K562 (cell line): ENCODE measurements around the gene HMGA1. TPM values are rescaled to one million over a fixed set of nuclear protein-coding genes. Genes with fewer than 3 reads are reported as not detected.

ENCODE experiments used
- ETV6 ChIP-seq, 3 experiments: fragments of 150-350 bp in 1 of 3; sonication (generic) in 1 of 3; formaldehyde crosslinking in 1 of 3; IDR thresholded peaks; 2 replicates each; pipeline versions ENCODE4 v1.6.1 to v1.8.0; 2014 to 2022; ENCODE audit warnings: borderline replicate concordance in 2 of 3, low read depth in 2 of 3, antibody characterized with exemption in 1 of 3, low read length in 1 of 3, mild to moderate bottlenecking in 1 of 3, missing genetic modification reagents in 1 of 3
- MAFK ChIP-seq: IDR thresholded peaks from 2 replicates; pipeline ENCODE4 v1.6.1; 2011; ENCODE audit warnings: low read length, improper control_type of control experiment
- RBBP5 ChIP-seq: fragments of 200-600 bp; sonication (generic); IDR thresholded peaks from 2 replicates; pipeline ENCODE4 v1.6.1; 2012; ENCODE audit warnings: borderline replicate concordance, mild to moderate bottlenecking, low read length, control low read depth, inconsistent platforms; ENCODE audit not compliant: insufficient read depth, poor library complexity, severe bottlenecking
- SMAD1 ChIP-seq: fragments of 150-350 bp; IDR thresholded peaks from 2 replicates; pipeline ENCODE4 v1.6.1; 2014; ENCODE audit warnings: low read length, low read depth; ENCODE audit not compliant: partially characterized antibody
- SMARCE1 ChIP-seq: fragments of 450-650 bp; IDR thresholded peaks from 2 replicates; pipeline ENCODE4 v1.7.1; 2016; ENCODE audit warnings: mild to moderate bottlenecking
- SPI1 ChIP-seq: IDR thresholded peaks from 2 replicates; pipeline ENCODE4 v1.6.1; 2011; ENCODE audit warnings: low read depth, low read length, control low read depth, borderline replicate concordance
- SRF ChIP-seq, 2 experiments: fragments of 250-450, 450-650 bp in 1 of 2; sonication (Bioruptor Pico) in 1 of 2; sonication (generic) in 1 of 2; formaldehyde crosslinking; IDR thresholded peaks; 2 replicates each; pipeline versions ENCODE4 v1.5.0 to v1.5.1; 2020 to 2022; ENCODE audit warnings: mild to moderate bottlenecking in 1 of 2, missing genetic modification reagents in 1 of 2
- ZBTB8A ChIP-seq: fragments of 450-650 bp; IDR thresholded peaks from 2 replicates; pipeline ENCODE4 v1.6.1; 2018; ENCODE audit warnings: mild to moderate bottlenecking, moderate library complexity; ENCODE audit not compliant: partially characterized antibody
- ZNF830 ChIP-seq: fragments of 250-450 bp; sonication (Bioruptor Pico); IDR thresholded peaks from 2 replicates; pipeline ENCODE4 v1.5.0; 2021; ENCODE audit warnings: mild to moderate bottlenecking
- polyA plus RNA-seq, 8 experiments: library from polyadenylated mRNA; depleted of rRNA in 4 of 8; stranded (reverse) in 5 of 8; unstranded in 3 of 8; fragments of >200 nt; fragmentation: Nextera tagmentation in 2 of 8; fragmentation: Illumina TruSeq in 1 of 8; extraction: Ambion mirVana in 2 of 8; extraction: Trizol in 1 of 8; gene quantifications; 2 replicates each; pipeline versions ENCODE4 v1.2.1 to v1.2.3, GENCODE V29; 2011 to 2014; ENCODE audit warnings: inconsistent platforms in 1 of 8, missing spikeins in 1 of 8
- total RNA-seq, 7 experiments: library from RNA; depleted of rRNA in 6 of 7; stranded (reverse); fragments of >200 nt in 6 of 7; fragmentation: Illumina TruSeq in 2 of 7; extraction: Trizol in 2 of 7; gene quantifications; 2 replicates each; pipeline versions ENCODE4 v1.2.1 to v1.2.3, GENCODE V29; 2011 to 2021; ENCODE audit warnings: low replicate concordance in 1 of 7
- TF ChIP-seq, protein P1 (sequence below): fragments of 450-650 bp; IDR thresholded peaks from 2 replicates; pipeline ENCODE4 v1.6.1; 2016; ENCODE audit warnings: missing biosample characterization, missing genetic modification characterization
- TF ChIP-seq, protein P2 (sequence below): fragments of 450-650 bp; formaldehyde crosslinking; IDR thresholded peaks from 2 replicates; pipeline ENCODE4 v1.4.0; 2020; ENCODE audit warnings: mild to moderate bottlenecking, moderate library complexity
- TF ChIP-seq, protein P3 (sequence below): fragments of 450-650 bp; IDR thresholded peaks from 2 replicates; pipeline ENCODE4 v1.6.1; 2016; ENCODE audit warnings: mild to moderate bottlenecking, moderate library complexity

The HMGA1 gene
- total and polyA plus RNA-seq, 9 of the 15 experiments (the other 6 are each of a cell fraction or from before 2014, with no cell fraction given), result 27.8 to 1,947 (median 594) TPM

DNA sequence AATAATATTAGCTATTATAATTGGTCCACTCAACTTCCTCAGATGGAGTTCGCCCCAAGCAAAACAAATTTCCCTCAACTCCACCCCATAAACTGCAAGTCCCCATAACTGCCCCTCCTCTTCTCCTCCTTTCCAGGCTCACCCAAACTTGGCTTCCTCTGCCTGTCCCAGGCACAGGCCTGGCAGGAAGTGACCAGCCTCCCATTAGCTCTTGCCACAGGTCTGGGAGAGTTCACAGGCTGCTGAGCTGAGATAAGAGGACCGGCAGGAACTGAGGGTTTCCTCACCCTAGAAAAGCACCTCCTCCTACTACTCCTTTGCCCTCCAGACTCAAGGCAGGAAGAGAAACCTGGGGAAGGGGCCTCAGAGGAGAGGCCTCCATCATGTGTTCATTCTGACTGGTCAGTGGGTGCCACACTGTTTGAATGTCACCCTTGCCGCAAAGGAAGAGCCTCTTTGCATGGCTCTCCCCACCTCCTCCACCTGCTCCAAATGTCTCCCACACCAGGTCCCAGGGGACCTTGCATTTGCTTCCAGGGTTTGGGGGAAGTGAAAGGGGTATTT, 36.7 kb downstream of the HMGA1 start (continued):
- TF ChIP-seq, protein P1, sequence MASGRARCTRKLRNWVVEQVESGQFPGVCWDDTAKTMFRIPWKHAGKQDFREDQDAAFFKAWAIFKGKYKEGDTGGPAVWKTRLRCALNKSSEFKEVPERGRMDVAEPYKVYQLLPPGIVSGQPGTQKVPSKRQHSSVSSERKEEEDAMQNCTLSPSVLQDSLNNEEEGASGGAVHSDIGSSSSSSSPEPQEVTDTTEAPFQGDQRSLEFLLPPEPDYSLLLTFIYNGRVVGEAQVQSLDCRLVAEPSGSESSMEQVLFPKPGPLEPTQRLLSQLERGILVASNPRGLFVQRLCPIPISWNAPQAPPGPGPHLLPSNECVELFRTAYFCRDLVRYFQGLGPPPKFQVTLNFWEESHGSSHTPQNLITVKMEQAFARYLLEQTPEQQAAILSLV (tag), result no peak
- TF ChIP-seq MAFK (peak; percentile 31; the same call in 1 of the 2 replicates), ZBTB8A (no peak), SMAD1 (peak; percentile 51), ETV6 (IDR thresholded peaks at IDR 0.05; ENCODE audit: borderline replicate concordance in 1 of 2, low read depth in 2 of 2, low read length in 1 of 2) (peak; percentile 58 to 86; a peak in 3 of 4 replicates), ETV6 (CRISPR knock-in tag; IDR thresholded peaks at IDR 0.05; ENCODE audit: borderline replicate concordance) (no peak), SPI1 (peak; percentile 94), SMARCE1 (peak; percentile 98), SRF (CRISPR knock-in tag; IDR thresholded peaks at IDR 0.05) (peak in 1 of 2 experiments; percentile 73; a peak in 1 of 4 replicates), RBBP5 (peak; percentile 54), ZNF830 (CRISPR knock-in tag) (no peak)
- TF ChIP-seq, protein P2, sequence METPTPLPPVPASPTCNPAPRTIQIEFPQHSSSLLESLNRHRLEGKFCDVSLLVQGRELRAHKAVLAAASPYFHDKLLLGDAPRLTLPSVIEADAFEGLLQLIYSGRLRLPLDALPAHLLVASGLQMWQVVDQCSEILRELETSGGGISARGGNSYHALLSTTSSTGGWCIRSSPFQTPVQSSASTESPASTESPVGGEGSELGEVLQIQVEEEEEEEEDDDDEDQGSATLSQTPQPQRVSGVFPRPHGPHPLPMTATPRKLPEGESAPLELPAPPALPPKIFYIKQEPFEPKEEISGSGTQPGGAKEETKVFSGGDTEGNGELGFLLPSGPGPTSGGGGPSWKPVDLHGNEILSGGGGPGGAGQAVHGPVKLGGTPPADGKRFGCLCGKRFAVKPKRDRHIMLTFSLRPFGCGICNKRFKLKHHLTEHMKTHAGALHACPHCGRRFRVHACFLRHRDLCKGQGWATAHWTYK (CRISPR knock-in tag), result peak; percentile 77; the same call in 1 of the 2 replicates
- TF ChIP-seq, protein P3, sequence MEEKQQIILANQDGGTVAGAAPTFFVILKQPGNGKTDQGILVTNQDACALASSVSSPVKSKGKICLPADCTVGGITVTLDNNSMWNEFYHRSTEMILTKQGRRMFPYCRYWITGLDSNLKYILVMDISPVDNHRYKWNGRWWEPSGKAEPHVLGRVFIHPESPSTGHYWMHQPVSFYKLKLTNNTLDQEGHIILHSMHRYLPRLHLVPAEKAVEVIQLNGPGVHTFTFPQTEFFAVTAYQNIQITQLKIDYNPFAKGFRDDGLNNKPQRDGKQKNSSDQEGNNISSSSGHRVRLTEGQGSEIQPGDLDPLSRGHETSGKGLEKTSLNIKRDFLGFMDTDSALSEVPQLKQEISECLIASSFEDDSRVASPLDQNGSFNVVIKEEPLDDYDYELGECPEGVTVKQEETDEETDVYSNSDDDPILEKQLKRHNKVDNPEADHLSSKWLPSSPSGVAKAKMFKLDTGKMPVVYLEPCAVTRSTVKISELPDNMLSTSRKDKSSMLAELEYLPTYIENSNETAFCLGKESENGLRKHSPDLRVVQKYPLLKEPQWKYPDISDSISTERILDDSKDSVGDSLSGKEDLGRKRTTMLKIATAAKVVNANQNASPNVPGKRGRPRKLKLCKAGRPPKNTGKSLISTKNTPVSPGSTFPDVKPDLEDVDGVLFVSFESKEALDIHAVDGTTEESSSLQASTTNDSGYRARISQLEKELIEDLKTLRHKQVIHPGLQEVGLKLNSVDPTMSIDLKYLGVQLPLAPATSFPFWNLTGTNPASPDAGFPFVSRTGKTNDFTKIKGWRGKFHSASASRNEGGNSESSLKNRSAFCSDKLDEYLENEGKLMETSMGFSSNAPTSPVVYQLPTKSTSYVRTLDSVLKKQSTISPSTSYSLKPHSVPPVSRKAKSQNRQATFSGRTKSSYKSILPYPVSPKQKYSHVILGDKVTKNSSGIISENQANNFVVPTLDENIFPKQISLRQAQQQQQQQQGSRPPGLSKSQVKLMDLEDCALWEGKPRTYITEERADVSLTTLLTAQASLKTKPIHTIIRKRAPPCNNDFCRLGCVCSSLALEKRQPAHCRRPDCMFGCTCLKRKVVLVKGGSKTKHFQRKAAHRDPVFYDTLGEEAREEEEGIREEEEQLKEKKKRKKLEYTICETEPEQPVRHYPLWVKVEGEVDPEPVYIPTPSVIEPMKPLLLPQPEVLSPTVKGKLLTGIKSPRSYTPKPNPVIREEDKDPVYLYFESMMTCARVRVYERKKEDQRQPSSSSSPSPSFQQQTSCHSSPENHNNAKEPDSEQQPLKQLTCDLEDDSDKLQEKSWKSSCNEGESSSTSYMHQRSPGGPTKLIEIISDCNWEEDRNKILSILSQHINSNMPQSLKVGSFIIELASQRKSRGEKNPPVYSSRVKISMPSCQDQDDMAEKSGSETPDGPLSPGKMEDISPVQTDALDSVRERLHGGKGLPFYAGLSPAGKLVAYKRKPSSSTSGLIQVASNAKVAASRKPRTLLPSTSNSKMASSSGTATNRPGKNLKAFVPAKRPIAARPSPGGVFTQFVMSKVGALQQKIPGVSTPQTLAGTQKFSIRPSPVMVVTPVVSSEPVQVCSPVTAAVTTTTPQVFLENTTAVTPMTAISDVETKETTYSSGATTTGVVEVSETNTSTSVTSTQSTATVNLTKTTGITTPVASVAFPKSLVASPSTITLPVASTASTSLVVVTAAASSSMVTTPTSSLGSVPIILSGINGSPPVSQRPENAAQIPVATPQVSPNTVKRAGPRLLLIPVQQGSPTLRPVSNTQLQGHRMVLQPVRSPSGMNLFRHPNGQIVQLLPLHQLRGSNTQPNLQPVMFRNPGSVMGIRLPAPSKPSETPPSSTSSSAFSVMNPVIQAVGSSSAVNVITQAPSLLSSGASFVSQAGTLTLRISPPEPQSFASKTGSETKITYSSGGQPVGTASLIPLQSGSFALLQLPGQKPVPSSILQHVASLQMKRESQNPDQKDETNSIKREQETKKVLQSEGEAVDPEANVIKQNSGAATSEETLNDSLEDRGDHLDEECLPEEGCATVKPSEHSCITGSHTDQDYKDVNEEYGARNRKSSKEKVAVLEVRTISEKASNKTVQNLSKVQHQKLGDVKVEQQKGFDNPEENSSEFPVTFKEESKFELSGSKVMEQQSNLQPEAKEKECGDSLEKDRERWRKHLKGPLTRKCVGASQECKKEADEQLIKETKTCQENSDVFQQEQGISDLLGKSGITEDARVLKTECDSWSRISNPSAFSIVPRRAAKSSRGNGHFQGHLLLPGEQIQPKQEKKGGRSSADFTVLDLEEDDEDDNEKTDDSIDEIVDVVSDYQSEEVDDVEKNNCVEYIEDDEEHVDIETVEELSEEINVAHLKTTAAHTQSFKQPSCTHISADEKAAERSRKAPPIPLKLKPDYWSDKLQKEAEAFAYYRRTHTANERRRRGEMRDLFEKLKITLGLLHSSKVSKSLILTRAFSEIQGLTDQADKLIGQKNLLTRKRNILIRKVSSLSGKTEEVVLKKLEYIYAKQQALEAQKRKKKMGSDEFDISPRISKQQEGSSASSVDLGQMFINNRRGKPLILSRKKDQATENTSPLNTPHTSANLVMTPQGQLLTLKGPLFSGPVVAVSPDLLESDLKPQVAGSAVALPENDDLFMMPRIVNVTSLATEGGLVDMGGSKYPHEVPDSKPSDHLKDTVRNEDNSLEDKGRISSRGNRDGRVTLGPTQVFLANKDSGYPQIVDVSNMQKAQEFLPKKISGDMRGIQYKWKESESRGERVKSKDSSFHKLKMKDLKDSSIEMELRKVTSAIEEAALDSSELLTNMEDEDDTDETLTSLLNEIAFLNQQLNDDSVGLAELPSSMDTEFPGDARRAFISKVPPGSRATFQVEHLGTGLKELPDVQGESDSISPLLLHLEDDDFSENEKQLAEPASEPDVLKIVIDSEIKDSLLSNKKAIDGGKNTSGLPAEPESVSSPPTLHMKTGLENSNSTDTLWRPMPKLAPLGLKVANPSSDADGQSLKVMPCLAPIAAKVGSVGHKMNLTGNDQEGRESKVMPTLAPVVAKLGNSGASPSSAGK, result peak; percentile 44; the same call in 1 of the 2 replicates
